NCI-H128 (cell line): Measurements from ENCODE around the gene SULT2B1.

Source experiments
- DNase-seq: peaks from one replicate; lab custom pipeline; 2025; ENCODE audit not compliant: unreplicated experiment; lab: John Stamatoyannopoulos, UW

Gene SULT2B1

DNA sequence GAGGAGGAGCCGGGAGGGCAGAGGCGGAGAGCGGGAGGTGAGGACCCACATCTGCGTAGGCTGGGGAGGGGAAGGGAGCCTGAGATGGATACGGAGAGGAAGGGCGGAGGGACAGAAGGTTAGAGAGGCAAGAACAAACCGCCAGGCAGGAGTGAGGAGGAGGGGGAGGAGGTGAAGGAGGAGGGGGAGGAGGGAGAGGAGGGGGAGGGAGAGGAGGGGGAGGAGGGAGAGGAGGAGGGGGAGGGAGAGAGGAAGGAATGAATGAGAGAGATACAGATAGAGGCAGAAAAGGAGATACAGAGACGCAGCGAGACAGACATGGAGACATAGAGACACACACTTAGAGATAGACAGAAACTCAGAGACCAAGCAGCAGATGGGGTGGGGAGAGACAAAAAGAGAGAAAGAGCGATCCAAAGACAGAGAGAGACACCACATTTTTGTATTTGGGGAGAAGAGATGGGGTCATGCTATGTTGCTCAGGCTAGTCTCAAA is 94.8 kb downstream of the SULT2B1 start:
- no peak for DNase-seq

DNA sequence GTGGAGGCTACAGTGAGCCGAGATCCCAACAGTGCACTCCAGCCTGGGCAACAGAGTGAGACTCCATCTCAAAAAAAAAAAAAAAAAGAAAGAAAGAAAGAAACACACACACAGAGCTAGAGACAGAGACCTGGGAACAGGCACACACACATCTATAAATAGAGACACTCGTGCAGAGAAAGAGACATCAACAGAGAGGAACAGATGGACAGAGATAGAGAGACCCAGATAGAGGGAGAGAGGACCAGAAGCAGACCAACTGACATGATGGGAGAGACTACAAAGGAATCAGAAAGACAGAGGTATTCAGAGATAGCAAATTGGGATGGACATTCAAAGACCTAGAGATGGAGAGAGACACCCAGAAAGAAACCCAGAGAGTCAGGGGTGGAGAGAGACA is 96.2 kb downstream of the SULT2B1 start:
- DNase-seq, result no peak
